ENCODE results near the gene PTPN3.
"Not testable (repeated sequence)": the region's sequence is repeated elsewhere in the genome, so short reads cannot be mapped to it uniquely, and the experiment has no call there.

Gene PTPN3, protein sequence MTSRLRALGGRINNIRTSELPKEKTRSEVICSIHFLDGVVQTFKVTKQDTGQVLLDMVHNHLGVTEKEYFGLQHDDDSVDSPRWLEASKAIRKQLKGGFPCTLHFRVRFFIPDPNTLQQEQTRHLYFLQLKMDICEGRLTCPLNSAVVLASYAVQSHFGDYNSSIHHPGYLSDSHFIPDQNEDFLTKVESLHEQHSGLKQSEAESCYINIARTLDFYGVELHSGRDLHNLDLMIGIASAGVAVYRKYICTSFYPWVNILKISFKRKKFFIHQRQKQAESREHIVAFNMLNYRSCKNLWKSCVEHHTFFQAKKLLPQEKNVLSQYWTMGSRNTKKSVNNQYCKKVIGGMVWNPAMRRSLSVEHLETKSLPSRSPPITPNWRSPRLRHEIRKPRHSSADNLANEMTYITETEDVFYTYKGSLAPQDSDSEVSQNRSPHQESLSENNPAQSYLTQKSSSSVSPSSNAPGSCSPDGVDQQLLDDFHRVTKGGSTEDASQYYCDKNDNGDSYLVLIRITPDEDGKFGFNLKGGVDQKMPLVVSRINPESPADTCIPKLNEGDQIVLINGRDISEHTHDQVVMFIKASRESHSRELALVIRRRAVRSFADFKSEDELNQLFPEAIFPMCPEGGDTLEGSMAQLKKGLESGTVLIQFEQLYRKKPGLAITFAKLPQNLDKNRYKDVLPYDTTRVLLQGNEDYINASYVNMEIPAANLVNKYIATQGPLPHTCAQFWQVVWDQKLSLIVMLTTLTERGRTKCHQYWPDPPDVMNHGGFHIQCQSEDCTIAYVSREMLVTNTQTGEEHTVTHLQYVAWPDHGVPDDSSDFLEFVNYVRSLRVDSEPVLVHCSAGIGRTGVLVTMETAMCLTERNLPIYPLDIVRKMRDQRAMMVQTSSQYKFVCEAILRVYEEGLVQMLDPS
- total RNA-seq: 1.9 reads per million, percentile 2 among the genes with 10 or more reads in this experiment

DNA sequence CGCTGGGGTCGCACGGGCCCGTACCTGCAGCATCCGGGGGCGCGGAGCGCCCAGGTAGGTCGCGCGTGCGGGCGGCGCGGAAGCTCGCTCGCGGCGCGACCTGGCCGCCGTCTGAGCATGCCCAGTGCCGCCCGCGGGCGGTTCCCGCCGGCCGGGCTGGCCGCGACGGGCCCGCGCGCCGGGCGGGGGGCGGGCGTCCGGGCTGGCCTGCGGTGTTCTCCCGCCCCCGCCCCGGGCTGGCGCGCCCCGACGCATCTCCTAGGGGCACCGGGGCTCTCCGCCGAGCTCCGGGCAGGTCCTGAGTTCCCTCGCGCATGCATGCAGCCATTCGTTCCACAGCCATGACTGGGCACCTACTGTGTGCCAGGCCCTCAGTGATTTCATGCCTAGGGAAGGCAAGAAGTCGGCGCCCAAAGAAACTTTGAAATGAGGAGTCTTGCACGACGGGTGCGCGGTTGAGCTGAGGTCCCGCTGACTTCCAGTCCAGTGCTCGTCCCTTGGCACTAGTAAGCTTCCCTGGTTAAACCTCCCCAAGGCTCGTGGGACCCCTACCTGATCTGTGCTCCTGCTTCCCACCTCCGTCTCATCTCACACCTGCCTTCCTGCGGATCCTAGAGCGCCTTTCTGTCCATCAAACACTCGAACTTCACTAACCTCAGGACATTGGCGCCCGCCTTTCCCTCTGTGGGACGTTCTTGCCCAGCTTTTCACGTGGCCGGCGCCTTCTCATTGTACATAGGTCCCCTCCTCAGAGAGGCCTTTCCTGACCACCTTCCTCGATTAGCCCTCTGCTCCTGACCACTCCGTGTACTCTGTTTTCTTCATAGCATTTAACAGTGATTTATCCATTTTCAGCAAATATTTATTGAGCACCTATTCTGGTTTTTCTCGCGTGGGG lies at the start of gene PTPN3:
TSS of gene PTPN3 (minus strand) at position 113 of the 898 bp plus-strand sequence. CDS start 34,873 bp downstream, outside the sequence.
- DNase-seq: no peak

- DNase-seq: not testable (repeated sequence)
Measured at GRCh38 chr9:109544954-109545353, 46.8 kb upstream of the PTPN3 start.

DNA sequence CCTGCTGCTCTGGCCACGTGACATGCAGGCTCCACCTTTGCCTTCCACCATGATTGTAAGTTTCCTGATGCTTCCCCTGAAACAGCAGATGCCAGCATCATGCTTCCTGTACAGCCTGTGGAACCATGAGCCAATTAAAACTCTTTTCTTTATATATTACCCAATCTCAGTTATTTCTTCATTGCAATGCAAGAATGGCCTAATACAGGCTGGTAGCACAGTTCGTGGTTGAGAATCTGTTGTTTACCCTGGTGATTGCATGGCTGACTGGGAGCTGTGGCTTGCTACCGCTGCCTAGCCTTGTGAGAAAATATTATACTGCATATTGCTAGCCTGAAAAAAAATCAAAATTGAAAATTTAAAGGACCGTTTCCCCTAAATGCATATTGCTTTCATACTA lies 44.8 kb upstream of the PTPN3 start:
- no peak for DNase-seq

GRCh38 chr9:109538346-109538745 lies 40.2 kb upstream of the PTPN3 start:
- DNase-seq: no peak

- no peak for DNase-seq
Measured at GRCh38 chr9:109537288-109537687, 39.2 kb upstream of the PTPN3 start.

DNA sequence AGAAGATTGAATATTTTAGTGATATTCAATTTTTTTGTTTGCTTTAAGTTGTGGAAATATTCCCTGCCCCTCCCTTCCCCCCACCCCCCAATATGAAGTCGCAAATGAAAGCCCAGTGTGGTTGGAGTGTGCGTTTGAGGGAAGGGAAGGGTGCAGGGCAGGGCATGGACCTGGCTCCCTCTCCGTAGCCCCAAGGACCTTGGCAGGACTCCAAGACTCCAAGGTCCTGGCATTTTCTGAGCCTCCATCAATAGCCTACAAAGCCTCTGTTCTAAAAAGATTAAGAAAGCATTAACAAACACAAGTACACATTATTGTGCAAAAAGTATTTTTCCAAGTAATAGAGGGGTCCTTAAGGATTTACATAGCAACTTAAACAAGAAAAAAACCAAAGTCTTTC lies 38.8 kb upstream of the PTPN3 start:
- DNase-seq: no peak

- DNase-seq: no peak
Measured at GRCh38 chr9:109535365-109535764, 37.3 kb upstream of the PTPN3 start.

- DNase-seq: no peak
Measured at GRCh38 chr9:109534151-109534550, 36.0 kb upstream of the PTPN3 start.

GRCh38 chr9:109532652-109533051 lies 34.5 kb upstream of the PTPN3 start:
- not testable (repeated sequence) for DNase-seq

- DNase-seq: no peak
Measured at GRCh38 chr9:109522106-109522505, 24.0 kb upstream of the PTPN3 start.

- no peak for DNase-seq
Measured at GRCh38 chr9:109520475-109521132, 22.5 kb upstream of the PTPN3 start.

DNA sequence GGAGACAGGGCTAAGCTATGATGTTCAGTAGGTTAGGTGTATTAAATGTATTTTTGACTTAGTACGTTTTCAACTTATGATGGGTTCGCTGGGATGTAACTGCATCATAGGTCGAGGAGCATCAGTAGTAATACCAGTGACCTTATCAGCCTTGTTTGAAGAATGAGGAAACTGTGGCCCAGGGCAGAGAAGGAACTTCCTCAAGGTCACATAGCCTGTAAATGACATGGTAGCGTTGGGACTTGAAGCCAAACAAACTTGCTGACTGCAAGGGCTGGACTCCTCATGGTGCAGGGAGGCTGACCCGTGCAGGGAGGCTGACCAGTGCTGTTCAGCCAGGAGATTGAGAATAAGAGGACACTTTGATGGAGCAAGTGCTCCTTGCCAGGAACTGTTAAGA lies 21.3 kb upstream of the PTPN3 start:
- DNase-seq: no peak

DNA sequence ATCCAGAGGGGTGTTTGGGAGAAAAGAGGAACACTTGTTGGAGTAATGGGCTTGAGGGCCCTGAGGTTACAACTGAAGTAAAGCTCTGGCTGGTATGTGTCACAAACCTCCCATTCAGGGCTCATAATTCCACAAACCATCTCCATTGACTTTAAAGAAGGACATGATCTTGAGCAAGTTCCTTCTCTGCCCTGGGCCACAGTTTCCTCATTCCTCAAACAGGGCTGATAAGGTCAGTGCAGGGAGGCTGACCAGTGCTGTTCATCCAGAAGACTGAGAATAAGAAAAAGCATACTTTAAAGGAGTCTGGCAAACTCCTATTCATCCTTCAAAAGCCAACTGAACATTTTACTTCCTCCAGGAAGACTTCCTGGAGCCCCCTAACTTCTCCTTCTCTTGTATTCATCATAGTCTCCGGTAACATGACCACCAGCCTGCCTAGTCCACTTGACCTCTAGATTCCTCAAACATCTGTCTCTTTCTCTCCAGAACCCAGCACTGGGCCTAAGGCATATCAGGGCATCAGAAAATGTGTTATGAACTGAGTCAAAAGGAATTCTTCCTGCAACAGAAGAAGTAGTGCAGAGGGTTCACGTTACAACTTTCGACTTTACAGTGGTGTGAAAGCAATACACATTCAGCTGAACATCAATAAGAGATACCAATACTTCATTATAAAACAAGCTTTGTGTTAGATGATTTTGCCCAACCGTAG lies 20.7 kb upstream of the PTPN3 start:
- DNase-seq: no peak

- DNase-seq: no peak
Measured at GRCh38 chr9:109517901-109518377, 19.8 kb upstream of the PTPN3 start.

DNA sequence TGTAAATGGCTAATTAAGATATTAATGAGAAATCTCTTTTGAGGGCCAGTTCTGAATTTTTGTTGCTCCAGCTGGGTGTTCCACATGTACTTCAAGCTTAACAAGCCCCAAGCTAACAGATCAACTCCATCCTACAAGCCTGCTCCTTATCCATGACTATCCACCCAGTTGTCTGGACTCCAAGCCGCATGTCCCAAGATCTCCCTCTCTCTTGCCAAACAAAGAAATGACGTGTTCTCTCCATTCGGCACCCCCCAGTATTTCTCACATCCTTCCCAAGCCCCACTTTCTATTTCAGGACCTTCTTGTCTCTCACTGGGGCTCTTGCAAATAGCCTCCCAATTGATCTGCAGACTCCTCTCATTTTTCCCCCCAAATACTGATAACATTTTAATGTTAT lies 15.8 kb upstream of the PTPN3 start:
- no peak for DNase-seq

DNA sequence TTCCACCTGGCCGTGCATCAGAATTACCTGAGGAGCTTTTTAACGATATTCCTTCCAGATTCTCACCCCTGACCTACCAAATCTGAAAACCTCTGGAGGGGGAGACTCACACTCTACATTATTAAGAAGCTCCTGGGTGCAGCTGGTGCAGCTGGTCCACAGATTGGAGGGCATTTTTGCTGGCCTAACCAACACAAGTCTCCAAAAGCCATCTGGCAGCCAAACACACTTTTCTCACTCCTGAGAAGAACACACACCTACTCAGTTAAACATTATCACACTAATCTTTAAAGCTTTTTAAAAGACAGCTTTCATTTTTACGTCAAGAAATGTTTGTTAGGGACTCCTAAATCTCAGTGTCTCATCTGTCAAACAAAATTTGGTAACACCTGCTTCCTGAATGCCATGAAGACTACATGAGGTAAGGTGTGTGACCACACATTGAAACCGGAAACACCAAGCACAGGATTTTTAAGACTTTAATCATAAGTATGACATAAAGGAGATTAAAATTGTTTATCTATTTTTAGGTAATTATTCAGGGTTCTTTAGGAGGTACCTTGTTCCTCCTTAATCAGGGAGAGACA lies 14.2 kb upstream of the PTPN3 start:
- no peak for DNase-seq

GRCh38 chr9:109510506-109510905 lies 12.4 kb upstream of the PTPN3 start:
- DNase-seq: no peak

GRCh38 chr9:109510042-109510441 lies 11.9 kb upstream of the PTPN3 start:
- DNase-seq: not testable (repeated sequence)

- no peak for DNase-seq
Measured at GRCh38 chr9:109509611-109510010, 11.5 kb upstream of the PTPN3 start.

- no peak for DNase-seq
Measured at GRCh38 chr9:109507421-109507838, 9.3 kb upstream of the PTPN3 start.
